ENCODE results near the gene FLYWCH1. TPM values are rescaled to one million over a fixed set of nuclear protein-coding genes. Genes with fewer than 3 reads are reported as not detected.

Gene FLYWCH1
- total and polyA plus RNA-seq, 2 donors (not counting 1 experiment from before 2014, with no cell fraction given), result 12.0 to 58.5 TPM

DNA sequence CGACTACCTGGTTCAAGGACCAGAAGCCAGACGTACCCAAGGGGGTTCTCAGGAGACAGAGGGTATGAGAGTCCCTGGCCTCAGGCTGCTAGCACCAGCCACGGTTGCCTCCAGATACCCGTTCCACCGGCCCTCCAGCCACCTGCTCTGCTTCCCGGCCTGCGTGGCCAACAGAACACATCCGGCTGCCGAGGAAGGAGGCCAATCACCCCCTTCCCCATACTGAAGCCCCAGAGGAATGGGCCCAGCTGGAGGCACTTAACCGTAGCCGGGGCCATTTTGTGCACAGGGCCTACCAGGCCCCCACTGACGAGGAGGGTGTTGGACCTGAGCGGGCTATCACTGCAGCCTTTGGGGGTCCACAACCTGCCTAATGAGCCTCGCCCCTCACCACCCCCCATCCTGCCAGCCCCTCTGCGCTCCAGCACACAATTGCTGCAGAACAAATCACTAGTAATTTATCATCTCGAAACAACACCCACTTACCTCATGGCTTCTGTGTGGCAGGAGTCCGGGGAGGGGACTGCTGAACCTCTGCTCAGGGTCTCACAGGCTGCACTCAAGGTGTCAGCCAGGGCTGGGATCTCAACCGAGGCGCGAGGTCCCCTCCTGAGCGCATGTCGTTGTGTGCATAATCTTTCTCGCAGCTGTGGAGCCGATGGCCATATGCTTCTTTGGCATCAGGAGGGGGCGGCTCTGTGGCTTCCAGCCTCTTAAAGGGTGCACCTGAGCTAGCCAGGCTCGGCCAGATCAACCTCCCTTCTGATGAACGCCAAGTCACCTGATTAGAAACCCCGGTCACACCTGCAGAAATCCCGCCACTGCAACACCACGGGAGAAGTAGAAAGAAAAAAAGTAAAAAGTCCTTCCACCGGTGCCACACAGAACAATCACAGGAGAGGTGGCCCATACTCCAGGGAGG, 42.2 kb downstream of the FLYWCH1 start:
- Histone ChIP-seq H3K27me3 (ENCODE audit: control insufficient read depth, insufficient read depth, low read length) (peaks cover 7% of the 10 kb centered on the region), H3K4me3 (replicated peaks in 1 of 4; ENCODE audit: control extremely low read depth in 1 of 4, insufficient read depth in 1 of 4, low read depth in 3 of 4, low read length in 4 of 4) (no peak overlapping the region), H3K79me2 (ENCODE audit: control insufficient read depth, insufficient read depth, low read length) (no peaks in the 10 kb centered on the region), H3K4me2 (ENCODE audit: extremely low read depth, insufficient read depth, low read length) (no peak overlapping the region), H3K36me3 (ENCODE audit: control insufficient read depth, insufficient read depth, low read length) (peaks cover 3% of the 10 kb centered on the region), H3K4me1 (ENCODE audit: control insufficient read depth, extremely low read depth, insufficient read depth, low read length) (no peaks in the 10 kb centered on the region), H3K27ac (ENCODE audit: insufficient read depth, low read length) (no peak overlapping the region), H3K9me3 (ENCODE audit: control insufficient read depth, insufficient read depth, low read depth, low read length) (no peaks in the 10 kb centered on the region), H3K9ac (ENCODE audit: insufficient read depth, low read length) (no peak overlapping the region), H2AFZ (ENCODE audit: low read length) (no peak overlapping the region), H4K20me1 (ENCODE audit: control insufficient read depth, extremely low read depth, insufficient read depth, low read length) (no peaks in the 10 kb centered on the region)
- DNase-seq (ENCODE audit: low read depth in 2 of 2), result no peak
- TF ChIP-seq EZH2 (IDR thresholded peaks at IDR 0.05; ENCODE audit: low read length, missing control alignments), result no peak
- TF ChIP-seq, protein P1, sequence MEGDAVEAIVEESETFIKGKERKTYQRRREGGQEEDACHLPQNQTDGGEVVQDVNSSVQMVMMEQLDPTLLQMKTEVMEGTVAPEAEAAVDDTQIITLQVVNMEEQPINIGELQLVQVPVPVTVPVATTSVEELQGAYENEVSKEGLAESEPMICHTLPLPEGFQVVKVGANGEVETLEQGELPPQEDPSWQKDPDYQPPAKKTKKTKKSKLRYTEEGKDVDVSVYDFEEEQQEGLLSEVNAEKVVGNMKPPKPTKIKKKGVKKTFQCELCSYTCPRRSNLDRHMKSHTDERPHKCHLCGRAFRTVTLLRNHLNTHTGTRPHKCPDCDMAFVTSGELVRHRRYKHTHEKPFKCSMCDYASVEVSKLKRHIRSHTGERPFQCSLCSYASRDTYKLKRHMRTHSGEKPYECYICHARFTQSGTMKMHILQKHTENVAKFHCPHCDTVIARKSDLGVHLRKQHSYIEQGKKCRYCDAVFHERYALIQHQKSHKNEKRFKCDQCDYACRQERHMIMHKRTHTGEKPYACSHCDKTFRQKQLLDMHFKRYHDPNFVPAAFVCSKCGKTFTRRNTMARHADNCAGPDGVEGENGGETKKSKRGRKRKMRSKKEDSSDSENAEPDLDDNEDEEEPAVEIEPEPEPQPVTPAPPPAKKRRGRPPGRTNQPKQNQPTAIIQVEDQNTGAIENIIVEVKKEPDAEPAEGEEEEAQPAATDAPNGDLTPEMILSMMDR (conservative IDR thresholded peaks at IDR 0.05 in 1 of 2, IDR thresholded peaks at IDR 0.05 in 1 of 2; ENCODE audit: low read depth in 1 of 2, low read length in 2 of 2), result no peak

DNA sequence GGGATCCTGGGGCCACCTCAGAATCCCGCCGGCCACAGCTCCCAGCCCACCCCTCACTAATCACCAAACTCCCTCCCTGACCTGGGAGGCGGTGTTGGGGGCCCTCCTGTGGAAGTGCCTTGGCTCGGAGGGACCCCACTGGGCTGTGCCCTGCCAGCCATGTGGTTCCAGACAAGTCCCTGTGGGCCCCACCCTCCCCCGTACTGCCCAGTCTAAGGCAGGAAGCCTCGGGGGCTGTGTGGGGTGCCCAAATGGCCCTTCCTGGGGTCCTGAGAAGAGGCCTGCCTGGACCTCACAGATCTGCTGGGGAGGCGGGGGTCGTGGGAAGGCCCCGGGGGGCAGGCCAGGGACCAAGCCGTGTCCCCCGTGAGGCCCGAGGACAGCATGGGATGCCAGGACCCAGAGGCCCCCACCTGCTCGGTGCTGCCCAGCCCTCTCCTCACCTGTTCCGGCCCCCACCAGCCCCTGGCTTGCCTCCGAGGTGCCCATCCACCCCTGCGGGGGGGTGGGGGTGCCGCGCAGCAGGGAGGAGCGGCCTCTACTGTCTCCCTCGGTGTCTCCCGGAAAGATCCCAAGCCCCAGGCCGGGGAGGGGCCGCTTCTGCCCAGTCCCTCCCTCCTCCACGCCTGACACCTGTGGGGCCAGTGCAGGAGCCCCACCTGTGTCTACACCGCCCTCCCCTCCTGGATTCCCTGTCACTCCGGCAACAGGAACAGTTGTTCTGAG, 43.1 kb downstream of the FLYWCH1 start:
- Histone ChIP-seq H3K4me1 (ENCODE audit: control insufficient read depth, extremely low read depth, insufficient read depth, low read length) (no peaks in the 10 kb centered on the region), H3K27me3 (ENCODE audit: control insufficient read depth, insufficient read depth, low read length) (peaks cover 7% of the 10 kb centered on the region), H3K9me3 (ENCODE audit: control insufficient read depth, insufficient read depth, low read depth, low read length) (no peaks in the 10 kb centered on the region), H2AFZ (ENCODE audit: low read length) (no peak overlapping the region), H3K4me2 (ENCODE audit: extremely low read depth, insufficient read depth, low read length) (no peak overlapping the region), H3K27ac (ENCODE audit: insufficient read depth, low read length) (no peak overlapping the region), H3K36me3 (ENCODE audit: control insufficient read depth, insufficient read depth, low read length) (peaks cover 1% of the 10 kb centered on the region), H3K79me2 (ENCODE audit: control insufficient read depth, insufficient read depth, low read length) (no peaks in the 10 kb centered on the region), H3K9ac (ENCODE audit: insufficient read depth, low read length) (no peak overlapping the region), H4K20me1 (ENCODE audit: control insufficient read depth, extremely low read depth, insufficient read depth, low read length) (no peaks in the 10 kb centered on the region), H3K4me3 (replicated peaks in 1 of 4; ENCODE audit: control extremely low read depth in 1 of 4, insufficient read depth in 1 of 4, low read depth in 3 of 4, low read length in 4 of 4) (no peak overlapping the region)
- no peak for DNase-seq (ENCODE audit: low read depth in 2 of 2)
- TF ChIP-seq EZH2 (IDR thresholded peaks at IDR 0.05; ENCODE audit: low read length, missing control alignments), result no peak
- TF ChIP-seq, protein P1 (conservative IDR thresholded peaks at IDR 0.05 in 1 of 2, IDR thresholded peaks at IDR 0.05 in 1 of 2; ENCODE audit: low read depth in 1 of 2, low read length in 2 of 2), result no peak

DNA sequence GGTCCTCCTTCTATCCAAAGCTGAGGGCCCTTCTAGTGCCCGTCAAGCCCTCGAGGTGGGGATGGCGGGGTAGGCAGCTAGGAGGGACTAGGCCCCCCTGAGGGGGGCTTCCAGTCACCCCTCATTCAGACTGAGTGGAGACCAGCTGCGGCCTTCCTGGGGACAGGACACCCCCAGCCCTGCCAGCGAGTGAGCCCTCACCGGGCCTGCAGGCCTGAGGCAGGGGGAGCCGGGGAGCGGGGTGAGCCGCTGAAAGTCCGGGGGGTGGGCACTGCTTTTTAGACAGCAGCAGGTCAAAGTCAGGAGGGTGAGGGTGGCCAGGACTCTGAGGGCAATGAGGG, 43.7 kb downstream of the FLYWCH1 start:
- Histone ChIP-seq H3K4me3 (replicated peaks in 1 of 4; ENCODE audit: control extremely low read depth in 1 of 4, insufficient read depth in 1 of 4, low read depth in 3 of 4, low read length in 4 of 4) (no peak overlapping the region), H3K9ac (ENCODE audit: insufficient read depth, low read length) (no peak overlapping the region), H3K79me2 (ENCODE audit: control insufficient read depth, insufficient read depth, low read length) (no peaks in the 10 kb centered on the region), H3K36me3 (ENCODE audit: control insufficient read depth, insufficient read depth, low read length) (no peaks in the 10 kb centered on the region), H3K27ac (ENCODE audit: insufficient read depth, low read length) (no peak overlapping the region), H4K20me1 (ENCODE audit: control insufficient read depth, extremely low read depth, insufficient read depth, low read length) (no peaks in the 10 kb centered on the region), H3K9me3 (ENCODE audit: control insufficient read depth, insufficient read depth, low read depth, low read length) (no peaks in the 10 kb centered on the region), H3K4me1 (ENCODE audit: control insufficient read depth, extremely low read depth, insufficient read depth, low read length) (no peaks in the 10 kb centered on the region), H3K4me2 (ENCODE audit: extremely low read depth, insufficient read depth, low read length) (no peak overlapping the region), H3K27me3 (ENCODE audit: control insufficient read depth, insufficient read depth, low read length) (peaks cover 7% of the 10 kb centered on the region), H2AFZ (ENCODE audit: low read length) (no peak overlapping the region)
- no peak for DNase-seq (ENCODE audit: low read depth in 2 of 2)
- TF ChIP-seq, protein P1 (conservative IDR thresholded peaks at IDR 0.05 in 1 of 2, IDR thresholded peaks at IDR 0.05 in 1 of 2; ENCODE audit: low read depth in 1 of 2, low read length in 2 of 2), result no peak
- no peak for TF ChIP-seq EZH2 (IDR thresholded peaks at IDR 0.05; ENCODE audit: low read length, missing control alignments)

Data from fibroblast of lung (primary cell).